ENCODE measurements around the gene IQGAP1. TPM values are rescaled to one million over a fixed set of nuclear protein-coding genes. Genes with fewer than 3 reads are reported as not detected.

IQGAP1 gene
- polyA plus RNA-seq, 2 of the 4 experiments (the other 2 are of a cell fraction), result 100 to 168 TPM

GRCh38 chr15:90470453-90470852, 82.4 kb downstream of the IQGAP1 start:
- CTCF ChIA-PET, result interaction anchor here (0.7 to 9.5 kb wide), 3 partner anchors 12 to 150 kb away, joined by 3 to 70 read pairs (median 36); no protein-coding TSS in a partner anchor

GRCh38 chr15:90471126-90471525, 83.1 kb downstream of the IQGAP1 start:
- no peaks in the 10 kb centered on the region for H3K9me3 ChIP-seq
- ATAC-seq (no peak), DNase-seq (ENCODE audit: low read depth in 1 of 2, low spot score in 1 of 2) (no peak), FAIRE-seq (no peak)
- ChIA-PET CTCF (interaction anchor here (0.6 to 9.5 kb wide), 5 partner anchors 11 to 182 kb away, joined by 4 to 70 read pairs (median 5); no protein-coding TSS in a partner anchor), POLR2A (interaction anchor here (0.7 kb wide), 1 partner anchor 40 kb away, joined by 3 read pairs; no protein-coding TSS in a partner anchor)
- H3K4me3 ChIP-seq, result no peak overlapping the region
- H3K27ac ChIP-seq, result no peak overlapping the region
- WGBS (ENCODE audit: missing lambda C conversion rate), result 97% methylated on average over 3 of the region's 3 CpGs
- H3K4me2 ChIP-seq, result no peak overlapping the region
- no peaks in the 10 kb centered on the region for H3K4me1 ChIP-seq
- TF ChIP-seq CBX2 (IDR thresholded peaks at IDR 0.05; ENCODE audit: borderline replicate concordance, low read depth) (no peak), BCL3 (IDR thresholded peaks at IDR 0.05) (no peak), BHLHE40 (IDR thresholded peaks at IDR 0.05; ENCODE audit: low read depth, low read length) (no peak), CTCF (IDR thresholded peaks at IDR 0.05) (no peak), HOXA7 (CRISPR knock-in tag; IDR thresholded peaks at IDR 0.05) (no peak), REST (IDR thresholded peaks at IDR 0.05) (no peak), NFE2L2 (conservative IDR thresholded peaks at IDR 0.05; ENCODE audit: low read length) (no peak), ZC3H11A (IDR thresholded peaks at IDR 0.05) (no peak)

More at GRCh38 chr15:90470453-90470852, 82.4 kb downstream of the IQGAP1 start:
- Histone ChIP-seq H3K4me1 (no peaks in the 10 kb centered on the region), H3K9me3 (no peaks in the 10 kb centered on the region), H3K27ac (no peak overlapping the region), H3K4me2 (no peak overlapping the region), H3K4me3 (no peak overlapping the region)
- FAIRE-seq (no peak), ATAC-seq (no peak), DNase-seq (ENCODE audit: low read depth in 1 of 2, low spot score in 1 of 2) (no peak)
- POLR2A ChIA-PET, result no interaction called here
- WGBS (ENCODE audit: missing lambda C conversion rate), result 87% methylated on average over 1 of the region's 1 CpG
- TF ChIP-seq REST (IDR thresholded peaks at IDR 0.05) (no peak), ZNF302 (CRISPR knock-in tag; IDR thresholded peaks at IDR 0.05) (no peak), CBX8 (IDR thresholded peaks at IDR 0.05) (no peak), NR3C1 (IDR thresholded peaks at IDR 0.05) (no peak), RFX5 (IDR thresholded peaks at IDR 0.05) (no peak), BHLHE40 (IDR thresholded peaks at IDR 0.05; ENCODE audit: low read depth, low read length) (no peak), MAX (IDR thresholded peaks at IDR 0.05) (no peak), HOXA7 (CRISPR knock-in tag; IDR thresholded peaks at IDR 0.05) (no peak), SREBF2 (IDR thresholded peaks at IDR 0.05) (no peak), MAFK (IDR thresholded peaks at IDR 0.05; ENCODE audit: partially characterized antibody) (no peak), KDM1A (IDR thresholded peaks at IDR 0.05; ENCODE audit: low read depth) (no peak), JUN (IDR thresholded peaks at IDR 0.05) (no peak), RCOR1 (IDR thresholded peaks at IDR 0.05; ENCODE audit: low read depth, low read length) (no peak), ZFP36 (IDR thresholded peaks at IDR 0.05; ENCODE audit: borderline replicate concordance, partially characterized antibody) (no peak), MAZ (IDR thresholded peaks at IDR 0.05; ENCODE audit: borderline replicate concordance, low read depth, low read length) (no peak), TP53 (CRISPR knock-in tag; IDR thresholded peaks at IDR 0.05) (no peak), EHF (CRISPR knock-in tag; IDR thresholded peaks at IDR 0.05) (no peak), HMGXB4 (CRISPR knock-in tag; IDR thresholded peaks at IDR 0.05; ENCODE audit: borderline replicate concordance) (no peak), POLR2A (IDR thresholded peaks at IDR 0.05; ENCODE audit: low read length) (no peak)

All from A549 (cell line).